ENCODE data around the gene AHDC1.
A peak's percentile ranks its signal among the peaks of the same experiment; 100 is the strongest.
"Not testable (repeated sequence)": the region's sequence is repeated elsewhere in the genome, so short reads cannot be mapped to it uniquely, and the experiment has no call there.

AHDC1 gene

DNA sequence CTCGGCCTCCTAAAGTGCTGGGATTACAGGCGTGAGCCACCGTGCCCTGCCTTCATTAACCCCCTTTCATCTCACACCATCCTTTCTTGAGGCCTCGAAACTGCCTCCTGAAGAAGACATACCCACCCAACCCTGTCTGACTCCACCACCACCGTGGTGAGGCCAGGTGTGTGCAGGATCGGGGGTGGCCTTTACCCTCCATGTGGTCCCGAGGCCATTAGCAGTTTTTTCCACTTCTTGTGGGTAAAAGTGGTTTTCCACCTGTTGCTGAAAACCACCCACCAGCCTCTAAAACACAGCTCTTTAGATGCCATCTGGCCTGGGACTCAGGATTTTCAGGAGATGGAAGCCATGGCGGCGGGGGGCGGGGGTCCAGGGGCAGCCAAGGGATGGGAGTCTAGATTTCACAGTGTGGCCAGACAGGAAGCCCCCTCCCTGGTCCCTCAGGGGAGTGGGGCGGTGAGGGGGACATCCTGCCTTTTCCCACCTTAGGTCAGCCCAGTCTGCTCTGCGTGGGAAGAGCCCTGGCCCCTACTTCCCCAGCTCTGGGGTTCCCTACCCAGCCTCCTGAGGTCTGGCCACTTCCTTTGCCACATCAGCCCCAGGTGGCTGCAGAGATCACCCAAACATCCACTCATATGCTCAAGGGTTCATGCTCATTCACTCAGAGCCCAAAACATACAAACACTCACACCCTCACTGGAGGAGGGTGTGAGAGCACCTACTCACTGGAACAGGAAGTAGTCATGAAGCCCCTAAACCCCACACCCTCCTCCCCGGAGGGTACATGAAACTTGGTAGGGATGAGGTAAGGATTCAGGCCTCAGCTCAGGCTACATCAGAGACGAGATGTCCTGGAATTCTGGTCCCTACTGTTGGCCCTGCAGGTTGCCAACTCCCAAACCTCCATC is 28.7 kb upstream of the AHDC1 start:
- DNase-seq = peak; percentile 55

DNA sequence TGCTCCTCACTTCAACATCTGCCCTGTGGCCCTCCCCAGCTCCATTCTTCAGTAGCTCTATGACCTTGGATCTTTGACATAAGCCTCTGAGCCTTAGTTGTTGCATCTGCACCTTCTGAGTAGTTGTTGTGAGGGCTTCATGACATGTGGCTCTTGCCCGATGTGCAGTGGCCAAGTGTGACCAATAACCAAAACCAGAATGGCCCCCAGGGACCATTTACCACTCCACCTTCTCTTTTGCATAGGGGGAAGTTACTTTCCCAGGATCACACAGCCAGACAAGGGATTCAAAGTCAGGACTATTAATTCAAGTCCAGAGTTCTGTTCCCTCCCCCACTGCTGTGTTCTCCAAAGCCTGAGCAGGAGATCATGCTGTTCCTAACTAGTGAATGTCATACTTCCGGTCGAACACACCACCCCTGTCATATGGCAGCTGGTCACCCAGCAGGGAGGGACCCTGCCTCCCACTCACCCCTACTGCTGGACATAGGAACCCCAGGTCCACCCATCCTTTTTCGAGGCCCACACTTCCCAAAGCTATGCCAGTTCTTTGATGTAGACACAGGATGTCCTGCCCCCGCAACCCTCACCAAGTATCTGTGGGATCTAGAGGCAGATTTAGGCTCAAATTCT is 27.0 kb upstream of the AHDC1 start:
- DNase-seq = no peak

DNA sequence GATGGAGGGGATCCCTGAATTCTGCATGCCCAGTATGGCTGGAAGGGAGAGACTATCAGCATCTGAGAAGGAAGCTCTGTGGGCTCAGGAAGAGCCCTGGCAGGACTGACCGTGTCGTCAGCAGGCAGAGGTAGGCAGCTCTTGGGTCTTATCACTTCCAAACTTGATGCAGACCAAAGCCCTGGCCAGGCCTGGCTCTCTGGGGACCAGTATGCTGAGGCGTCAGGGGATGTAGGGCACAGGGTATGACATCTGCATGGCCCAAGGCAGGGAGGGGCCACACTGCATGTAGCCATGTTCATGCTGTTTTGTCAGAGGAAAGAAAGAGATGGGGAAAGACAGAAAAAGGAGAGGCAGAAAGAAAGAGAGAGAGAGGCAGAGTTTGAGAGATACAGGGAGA is 24.8 kb upstream of the AHDC1 start:
- no peak for DNase-seq

DNA sequence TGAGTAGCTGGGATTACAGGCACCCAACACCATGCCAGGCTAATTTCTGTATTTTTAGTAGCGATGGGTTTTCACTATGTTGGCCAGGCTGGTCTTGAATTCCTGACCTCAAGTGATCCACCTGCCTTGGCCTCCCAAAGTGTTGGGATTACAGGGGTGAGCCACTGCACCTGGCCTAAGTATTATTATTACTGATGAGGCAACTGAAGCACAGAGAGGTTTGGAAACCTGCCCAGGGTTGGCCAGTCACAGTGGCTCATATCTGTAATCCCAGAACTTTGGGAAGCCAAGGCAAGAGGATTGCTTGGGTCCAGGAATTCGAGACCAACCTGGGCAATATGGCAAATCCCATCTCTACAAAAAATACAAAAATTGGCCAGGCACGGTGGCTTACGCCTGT is 23.8 kb upstream of the AHDC1 start:
- DNase-seq = not testable (repeated sequence)

DNA sequence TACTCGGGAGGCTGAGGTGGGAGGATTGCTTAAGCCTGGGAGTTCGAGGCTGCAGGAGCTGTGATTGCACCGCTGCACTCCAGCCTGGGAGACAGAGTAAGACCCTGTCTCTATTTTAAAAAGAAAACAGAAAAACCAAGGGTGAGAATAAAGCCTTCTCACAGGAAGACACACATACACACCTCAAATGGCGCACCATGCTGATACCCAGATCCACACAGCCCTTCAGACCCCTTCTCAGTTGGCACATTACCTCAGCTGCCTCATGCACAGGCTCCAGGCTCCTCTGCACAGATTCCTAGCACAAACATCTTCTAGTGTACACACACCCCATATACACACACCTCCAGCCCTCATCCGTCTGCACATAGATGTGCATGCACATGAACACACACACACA is 23.1 kb upstream of the AHDC1 start:
- DNase-seq = no peak

DNA sequence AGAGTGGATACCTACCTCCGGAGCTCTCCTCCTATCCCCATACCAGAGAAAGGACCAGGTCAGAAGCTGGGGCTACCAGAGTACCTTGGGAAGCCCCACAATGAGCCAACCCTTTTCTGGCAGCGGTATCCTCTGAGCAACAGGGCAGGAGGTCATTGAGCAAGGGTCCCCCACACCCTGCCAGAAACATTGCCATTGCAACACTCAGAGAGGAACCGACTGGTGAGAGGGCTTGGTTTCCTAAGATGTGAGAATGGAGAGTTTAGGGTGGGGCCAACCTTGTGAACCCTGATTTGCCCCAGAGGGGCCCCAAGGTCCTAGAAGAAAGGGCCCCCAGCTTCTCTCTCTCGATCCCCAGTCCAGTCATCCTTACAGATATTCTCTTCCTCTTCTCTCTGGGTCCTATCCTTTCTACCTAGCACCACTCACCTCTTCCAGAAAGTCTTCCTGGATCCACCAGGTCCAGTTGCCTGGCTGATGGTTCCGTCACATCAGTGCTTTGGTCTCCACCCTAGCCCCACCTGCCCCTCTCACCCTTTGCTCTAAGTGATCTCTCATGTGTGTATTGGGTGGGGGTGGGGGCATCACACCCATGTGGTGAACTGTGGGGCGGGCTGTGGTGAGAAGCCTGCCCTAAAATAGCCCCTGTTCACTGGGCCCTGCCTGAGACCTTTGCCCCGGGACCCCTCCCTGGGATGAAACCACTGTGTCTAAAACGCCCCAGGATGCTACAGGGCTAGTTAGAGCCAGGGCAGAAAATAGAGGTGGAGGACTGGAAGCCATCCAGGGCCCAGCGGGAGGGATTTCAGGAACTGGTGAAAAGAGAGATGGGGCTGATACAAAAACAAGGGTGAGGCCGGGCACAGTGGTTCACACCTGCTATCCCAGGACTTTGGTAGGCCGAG is 22.3 kb upstream of the AHDC1 start:
- DNase-seq = peak; percentile 83

DNA sequence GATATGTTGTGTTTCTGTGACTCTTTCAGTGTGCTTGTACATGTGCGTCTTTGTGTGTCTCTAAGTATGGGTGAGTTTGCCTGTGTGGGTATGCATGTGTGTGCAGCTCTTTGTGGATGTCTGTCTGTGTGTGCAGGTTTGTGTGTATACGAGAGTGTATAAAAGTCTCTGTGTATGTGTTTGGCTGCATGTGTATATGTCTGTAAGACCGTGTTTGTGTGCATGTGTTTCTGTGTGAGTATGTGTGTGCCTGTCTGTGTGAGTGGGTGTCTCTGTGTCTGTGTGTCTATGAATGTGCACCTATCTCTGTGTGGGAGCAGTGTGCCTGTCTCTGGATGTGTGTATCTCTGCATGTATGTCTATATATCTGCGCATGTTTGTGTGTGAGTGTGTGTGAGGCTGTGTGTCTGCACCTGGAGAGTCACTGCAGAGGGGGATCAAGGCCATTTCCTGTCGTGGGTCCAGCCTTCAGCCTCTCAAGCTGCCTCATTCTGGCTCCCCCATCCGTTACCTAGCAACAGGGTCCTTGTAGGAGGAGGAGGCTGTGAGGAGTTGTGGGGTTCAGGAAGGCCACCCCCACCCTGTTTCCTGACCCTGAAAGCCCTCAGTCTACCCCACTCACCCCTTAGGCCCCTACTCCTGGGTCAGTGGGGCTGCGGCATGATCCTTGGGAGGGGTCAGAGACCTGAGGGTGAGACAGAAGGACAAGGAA is 20.7 kb upstream of the AHDC1 start:
- peak; percentile 32 for DNase-seq

DNA sequence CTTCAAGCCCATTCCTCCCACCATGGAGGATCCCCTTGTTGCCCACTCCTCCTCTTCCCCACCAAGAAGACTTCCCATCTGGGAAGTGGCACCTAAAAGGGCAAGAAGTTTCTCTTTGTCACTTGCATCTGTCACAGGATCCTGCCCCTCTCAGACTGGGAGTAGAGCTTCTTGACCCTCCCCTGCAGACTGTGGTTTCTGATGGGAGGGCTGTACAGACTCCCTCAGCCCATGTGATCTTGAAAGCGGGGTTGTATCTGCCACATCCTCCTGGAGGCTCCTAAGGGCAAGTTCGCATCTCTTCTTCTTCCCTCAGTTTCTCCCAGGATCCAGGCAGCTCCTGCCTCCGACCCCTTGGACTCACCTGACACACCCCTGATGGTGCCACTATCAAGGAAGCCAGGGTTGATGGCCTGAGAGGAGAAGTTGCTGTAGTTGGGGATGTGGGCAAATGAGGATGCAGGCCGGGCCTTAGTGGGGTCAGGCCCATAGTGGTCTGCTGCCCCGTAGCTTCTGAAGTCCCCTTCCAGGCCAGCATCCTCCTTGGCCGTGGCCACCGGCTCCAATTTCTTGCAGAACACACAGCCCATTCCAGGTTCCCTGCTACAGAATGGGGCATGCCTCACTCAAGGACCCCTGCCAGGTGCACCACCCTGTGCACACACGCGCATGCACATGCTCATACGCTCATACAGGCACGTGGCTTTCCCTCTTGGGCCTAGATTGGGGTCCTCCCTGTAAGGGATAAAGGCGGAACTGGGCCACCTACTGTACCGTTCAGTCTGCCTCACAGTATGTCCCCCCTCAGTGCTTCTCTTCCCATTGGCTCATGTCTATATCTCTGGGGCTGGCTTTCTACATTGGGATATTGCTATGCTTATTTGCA is 19.6 kb upstream of the AHDC1 start:
- peak; percentile 53 for DNase-seq

DNA sequence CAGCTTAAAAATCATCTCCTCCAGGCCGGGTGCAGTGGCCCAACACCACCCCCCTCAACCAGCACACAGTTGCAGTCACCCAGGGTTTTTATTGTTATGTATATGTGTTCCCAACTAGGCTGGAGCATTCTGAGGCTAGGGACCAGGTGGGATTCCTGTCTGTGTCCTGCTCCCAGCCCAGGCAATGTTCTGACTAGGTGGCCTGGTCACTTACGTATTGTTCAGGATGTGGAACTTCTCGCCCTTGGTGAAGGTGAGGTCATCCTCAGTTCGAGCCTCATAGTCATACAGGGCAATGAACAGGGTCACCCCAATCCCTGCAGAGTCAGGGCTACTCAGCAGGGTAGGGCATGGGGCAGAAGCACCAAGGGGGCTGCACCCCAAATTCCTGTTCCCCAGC is 18.9 kb upstream of the AHDC1 start:
- no peak for DNase-seq

DNA sequence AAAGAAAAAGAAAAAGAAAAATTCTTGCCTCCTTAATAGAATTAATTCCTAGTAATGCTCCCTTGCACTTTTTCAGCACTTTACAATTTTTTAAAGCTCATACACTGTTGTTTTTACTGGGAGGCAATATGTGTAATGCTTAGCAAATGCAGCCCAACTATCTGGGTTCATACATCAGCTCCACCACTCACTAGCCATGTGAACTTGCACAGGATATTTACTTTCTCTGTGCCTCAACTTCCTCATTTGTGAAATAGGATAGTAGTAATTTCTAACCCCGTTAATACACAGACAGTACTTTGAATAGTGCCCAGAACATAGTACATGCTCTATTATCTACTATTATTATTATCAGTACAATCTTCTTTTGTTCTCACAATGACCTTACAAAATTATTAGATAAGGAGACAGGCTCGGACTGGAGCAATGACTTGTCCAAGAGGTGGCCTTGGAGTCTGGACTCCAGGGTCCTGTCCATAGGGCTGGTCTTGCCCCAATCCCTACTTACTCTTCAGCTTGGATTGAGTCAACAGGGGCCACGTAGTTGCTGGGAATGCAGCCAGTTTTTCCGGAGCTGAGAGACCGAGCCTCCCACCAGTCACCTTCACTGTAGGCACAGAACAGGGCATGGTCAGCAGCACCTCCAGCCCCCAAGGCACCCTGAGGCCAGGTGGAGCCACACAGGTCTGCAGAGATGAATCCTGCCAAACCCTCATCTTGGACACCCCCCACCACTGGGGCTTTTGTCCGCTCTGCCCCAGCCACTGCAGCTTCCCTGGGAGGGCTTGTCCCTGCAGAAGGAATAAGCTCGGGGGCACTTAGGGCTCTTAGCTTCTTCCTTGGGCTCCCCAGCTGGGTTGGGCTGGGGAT is 17.3 kb upstream of the AHDC1 start:
- DNase-seq = no peak

DNA sequence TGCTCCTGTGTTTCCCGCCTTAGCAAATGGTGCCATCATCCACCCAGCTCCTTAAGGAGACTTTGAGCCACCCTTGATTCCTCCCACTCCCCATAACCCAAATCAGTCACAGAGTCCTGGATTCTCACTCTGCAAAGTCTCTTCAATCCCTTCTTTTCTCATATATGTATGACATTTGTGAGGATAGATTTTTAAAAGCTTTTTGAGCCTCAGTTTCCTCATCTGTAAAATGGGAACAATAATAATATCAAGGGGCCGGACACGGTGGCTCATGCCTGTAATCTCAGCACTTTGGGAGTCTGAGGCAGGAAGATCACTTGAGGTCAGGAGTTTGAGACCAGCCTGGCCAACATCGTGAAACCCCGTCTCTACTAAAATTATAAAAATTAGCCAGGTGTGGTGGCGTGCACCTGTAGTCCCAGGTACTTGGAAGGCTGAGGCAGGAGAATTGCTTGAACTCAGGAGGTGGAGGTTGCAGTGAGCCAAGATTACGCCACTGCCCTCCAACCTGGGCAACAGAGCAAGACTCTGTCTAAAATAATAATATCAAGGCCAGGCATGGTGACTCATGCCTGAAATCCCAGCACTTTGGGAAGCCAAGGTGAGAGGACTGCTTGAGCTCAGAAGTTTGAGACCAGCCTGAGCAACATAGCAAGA is 16.0 kb upstream of the AHDC1 start:
- not testable (repeated sequence) for DNase-seq

DNA sequence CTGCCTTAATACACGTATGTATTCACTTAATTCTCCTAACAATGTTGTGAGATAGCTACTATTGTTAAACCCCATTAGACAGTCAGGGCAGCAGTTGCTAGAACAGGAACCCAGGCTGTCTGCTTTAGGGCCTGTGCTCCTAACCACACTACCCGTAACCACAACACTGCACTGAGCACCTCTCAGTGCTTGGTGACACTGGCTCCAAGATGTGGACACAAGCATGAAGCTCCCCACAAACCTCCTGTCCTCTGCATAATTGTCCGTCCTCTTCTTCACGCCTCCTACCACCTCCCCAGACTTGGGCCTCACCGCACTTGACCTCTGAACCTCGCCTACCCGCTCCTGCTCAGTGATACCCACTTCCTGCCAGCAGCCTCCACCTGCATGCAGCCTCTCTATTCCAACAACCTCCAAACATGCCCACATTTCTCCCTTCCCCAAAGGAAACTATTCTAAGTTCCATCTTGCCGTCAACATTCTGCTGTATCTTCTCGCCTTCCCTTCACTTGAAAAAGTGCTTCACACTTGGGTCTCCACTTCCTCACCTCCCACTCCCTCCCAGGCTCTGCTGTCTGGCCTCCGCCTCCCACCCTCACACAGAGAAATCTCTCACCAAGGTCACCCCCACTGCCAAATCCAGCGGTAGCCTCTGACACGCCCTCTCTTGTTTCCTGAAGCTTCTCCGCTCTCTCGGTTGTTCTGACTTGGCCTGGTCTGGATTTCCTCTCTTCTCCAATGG is 14.6 kb upstream of the AHDC1 start:
- peak; percentile 84 for DNase-seq

DNA sequence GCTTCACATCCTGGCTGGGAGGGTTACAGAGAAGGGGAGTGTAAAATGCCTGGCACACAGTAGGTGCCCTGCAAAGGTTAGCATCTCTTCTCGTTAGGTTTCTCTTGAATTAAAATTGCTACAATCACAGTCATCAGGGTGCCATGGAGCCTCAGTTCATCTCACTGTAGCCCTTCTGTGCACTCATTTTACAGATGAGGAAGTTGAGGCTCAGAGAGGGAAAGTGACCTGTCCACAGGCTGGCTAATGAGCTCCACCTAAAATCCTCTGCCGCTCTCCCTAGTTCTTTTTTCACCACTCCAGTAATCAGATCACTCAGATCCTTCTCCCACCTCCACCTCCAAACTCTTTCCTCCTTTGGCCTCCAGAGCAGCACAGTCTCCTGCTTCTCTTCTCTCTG is 13.5 kb upstream of the AHDC1 start:
- DNase-seq = no peak

DNA sequence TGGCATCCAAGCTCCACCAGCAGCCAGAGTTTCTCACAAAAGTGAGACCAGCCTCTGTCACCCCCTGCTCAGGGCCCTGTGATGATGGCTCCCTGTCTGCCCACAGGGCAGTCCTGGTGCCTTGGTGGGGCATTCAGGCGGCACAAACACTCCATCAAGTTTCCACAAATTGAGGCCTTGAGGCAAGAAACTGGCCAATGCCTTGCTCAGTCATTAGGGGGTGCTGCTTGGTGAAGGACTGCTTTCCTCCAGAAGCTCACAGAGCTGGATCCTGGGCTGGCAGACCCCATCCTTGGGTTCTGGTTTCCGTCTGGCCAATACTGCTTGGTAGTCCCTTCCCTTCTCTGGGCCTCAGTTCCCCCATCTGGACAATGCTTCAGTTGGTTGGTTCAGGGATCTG is 12.5 kb upstream of the AHDC1 start:
- DNase-seq = peak; percentile 41

DNA sequence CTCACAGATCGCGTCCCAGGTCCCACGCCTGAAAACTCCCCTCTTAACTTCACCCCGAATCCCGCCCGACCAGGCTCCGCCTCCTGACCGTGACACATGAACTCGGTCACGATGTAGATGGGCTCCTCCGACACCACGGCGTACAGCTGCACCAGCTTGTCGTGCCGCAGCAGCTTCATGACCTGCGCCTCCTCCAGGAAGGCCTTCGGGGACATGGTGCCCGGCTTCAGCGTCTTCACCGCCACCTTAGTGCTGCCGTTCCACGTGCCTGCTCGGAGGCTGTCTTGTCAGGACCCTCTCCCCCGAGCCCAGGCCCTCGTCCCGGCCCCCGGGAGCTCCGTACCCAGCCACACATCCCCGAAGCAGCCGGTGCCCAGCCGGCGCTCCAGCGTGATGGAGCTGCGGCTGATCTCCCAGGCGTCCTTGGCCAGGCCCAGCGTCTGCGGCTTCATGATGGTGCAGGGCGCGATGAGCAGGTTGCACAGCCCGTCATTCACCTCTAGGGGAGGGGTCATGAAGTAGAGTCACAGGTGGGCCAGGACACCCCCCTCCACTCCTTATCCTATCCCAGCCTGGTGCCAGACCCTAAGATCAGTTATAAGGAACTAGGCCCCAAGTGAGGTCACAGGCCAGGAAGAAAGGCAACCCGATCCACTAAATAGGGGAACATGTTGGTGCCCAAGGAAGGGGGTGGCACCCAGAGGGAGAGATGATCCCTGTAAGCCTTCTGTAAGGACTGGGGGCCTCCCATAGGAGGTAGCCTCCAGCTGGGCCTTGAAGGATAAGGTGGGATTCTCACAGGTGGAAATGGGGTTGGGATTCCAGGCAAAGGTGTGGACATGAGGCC is 11.6 kb upstream of the AHDC1 start:
- DNase-seq = no peak

DNA sequence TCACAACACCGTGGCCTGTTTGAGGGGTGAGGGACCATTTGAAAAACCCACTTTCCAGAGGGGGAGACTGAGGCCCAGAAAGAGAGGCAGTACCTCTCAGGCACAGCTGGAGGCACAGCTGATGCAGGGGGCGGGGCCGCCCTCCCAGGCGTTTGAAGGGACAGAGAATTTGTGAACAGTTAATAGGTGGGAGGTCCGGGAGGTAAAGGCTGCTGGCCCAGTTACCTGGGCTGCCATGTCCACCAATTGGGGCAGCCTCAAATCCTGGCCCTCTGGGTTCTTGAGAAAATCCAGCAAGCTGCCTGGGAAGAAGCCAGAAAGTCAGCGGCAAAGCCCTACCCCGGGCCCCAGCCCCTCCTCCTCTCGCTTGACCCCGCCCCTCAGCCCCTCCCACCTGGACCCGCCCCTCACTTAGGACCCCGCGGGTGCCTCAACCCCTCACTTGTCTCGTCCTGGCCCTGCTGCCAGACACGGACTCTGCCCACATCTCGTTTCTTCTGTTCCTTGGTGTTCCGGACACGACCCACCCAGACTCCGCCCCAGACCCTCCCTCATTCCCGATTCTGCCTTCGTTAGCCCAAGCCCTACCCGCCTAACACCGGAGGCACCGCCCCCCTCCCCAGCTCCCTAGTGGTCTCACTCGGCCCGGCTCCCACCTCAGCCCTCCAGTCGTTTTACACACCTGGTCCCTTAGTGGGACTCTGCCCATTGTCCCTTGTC is 10.8 kb upstream of the AHDC1 start:
- DNase-seq = no peak

DNA sequence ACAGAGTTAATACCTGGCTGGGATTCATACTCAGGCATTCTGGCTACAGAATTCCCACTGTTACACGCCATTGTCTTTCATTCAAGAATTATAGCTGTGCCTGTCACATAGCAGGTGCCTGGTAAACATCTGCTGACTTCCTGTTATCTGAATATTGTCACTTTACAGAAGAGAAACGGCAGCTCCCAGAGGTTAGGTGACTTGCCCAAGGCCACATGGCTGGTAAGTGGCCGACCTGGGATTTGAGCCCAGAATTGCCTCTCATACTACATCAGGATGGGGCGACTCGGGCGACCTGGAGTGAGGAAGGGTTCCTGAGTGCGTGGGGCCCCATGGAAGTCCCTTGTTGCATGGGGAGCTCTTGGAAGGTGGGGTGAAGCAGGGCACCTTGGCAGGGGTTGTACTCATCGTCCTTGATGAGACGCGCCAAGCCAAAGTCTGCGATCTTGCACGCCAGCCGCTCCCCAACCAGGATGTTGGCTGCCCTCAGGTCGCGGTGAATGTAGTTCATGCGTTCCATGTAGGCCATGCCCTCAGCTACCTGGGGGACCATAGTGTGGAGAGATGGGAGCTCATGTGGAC is 10.2 kb upstream of the AHDC1 start:
- no peak for DNase-seq
